Measurements from ENCODE around the gene ZFAND3.

Gene ZFAND3

DNA sequence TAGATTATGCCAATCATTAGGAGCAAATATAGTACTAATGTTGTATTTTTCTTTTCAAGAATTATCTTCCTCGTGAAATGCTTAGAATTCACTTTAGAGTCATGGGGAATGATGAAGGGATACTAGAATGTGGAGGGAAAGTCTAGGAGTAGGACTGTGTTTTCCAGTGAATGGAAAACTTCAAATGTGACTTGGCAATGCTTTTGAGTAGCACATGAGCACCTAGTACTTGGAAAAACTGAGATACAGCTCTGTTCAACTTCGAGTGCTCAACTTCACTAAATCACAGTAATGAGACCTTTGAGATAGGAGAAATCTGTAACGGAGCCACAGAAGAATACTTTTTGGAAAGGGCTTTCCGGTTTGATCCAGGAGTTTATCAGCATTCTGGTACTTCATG is 272.9 kb downstream of the ZFAND3 start:
- Histone ChIP-seq H3K27me3 (ENCODE audit: insufficient read depth, low read length, poor library complexity) (no peaks in the 10 kb centered on the region), H3K79me2 (ENCODE audit: insufficient read depth, low read length) (no peaks in the 10 kb centered on the region), H3K4me3 (ENCODE audit: low read depth in 1 of 2, low read length in 2 of 2) (no peak overlapping the region), H3K4me1 (ENCODE audit: insufficient read depth, low read length) (no peaks in the 10 kb centered on the region), H2AFZ (ENCODE audit: low read depth, low read length) (no peak overlapping the region), H3K27ac (ENCODE audit: low read length) (no peak overlapping the region), H3K36me3 (ENCODE audit: insufficient read depth, low read length) (no peaks in the 10 kb centered on the region), H3K9me3 (ENCODE audit: insufficient read depth, low read length, severe bottlenecking) (no peaks in the 10 kb centered on the region), H3K4me2 (ENCODE audit: insufficient read depth, low read length) (no peak overlapping the region), H4K20me1 (ENCODE audit: insufficient read depth, low read length) (peaks cover 6% of the 10 kb centered on the region; the same call in 1 of the 2 replicates), H3K9ac (ENCODE audit: low read depth, low read length) (no peak overlapping the region)
- no peak for TF ChIP-seq EZH2 (IDR thresholded peaks at IDR 0.05; ENCODE audit: borderline replicate concordance, low read depth, low read length, severe bottlenecking)
- TF ChIP-seq, protein P1, sequence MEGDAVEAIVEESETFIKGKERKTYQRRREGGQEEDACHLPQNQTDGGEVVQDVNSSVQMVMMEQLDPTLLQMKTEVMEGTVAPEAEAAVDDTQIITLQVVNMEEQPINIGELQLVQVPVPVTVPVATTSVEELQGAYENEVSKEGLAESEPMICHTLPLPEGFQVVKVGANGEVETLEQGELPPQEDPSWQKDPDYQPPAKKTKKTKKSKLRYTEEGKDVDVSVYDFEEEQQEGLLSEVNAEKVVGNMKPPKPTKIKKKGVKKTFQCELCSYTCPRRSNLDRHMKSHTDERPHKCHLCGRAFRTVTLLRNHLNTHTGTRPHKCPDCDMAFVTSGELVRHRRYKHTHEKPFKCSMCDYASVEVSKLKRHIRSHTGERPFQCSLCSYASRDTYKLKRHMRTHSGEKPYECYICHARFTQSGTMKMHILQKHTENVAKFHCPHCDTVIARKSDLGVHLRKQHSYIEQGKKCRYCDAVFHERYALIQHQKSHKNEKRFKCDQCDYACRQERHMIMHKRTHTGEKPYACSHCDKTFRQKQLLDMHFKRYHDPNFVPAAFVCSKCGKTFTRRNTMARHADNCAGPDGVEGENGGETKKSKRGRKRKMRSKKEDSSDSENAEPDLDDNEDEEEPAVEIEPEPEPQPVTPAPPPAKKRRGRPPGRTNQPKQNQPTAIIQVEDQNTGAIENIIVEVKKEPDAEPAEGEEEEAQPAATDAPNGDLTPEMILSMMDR (IDR thresholded peaks at IDR 0.05; ENCODE audit: borderline replicate concordance, extremely low read depth, low read length, poor library complexity, severe bottlenecking), result no peak
- ATAC-seq (ENCODE audit: insufficient read depth, low read depth) (no peak), DNase-seq (no peak)

DNA sequence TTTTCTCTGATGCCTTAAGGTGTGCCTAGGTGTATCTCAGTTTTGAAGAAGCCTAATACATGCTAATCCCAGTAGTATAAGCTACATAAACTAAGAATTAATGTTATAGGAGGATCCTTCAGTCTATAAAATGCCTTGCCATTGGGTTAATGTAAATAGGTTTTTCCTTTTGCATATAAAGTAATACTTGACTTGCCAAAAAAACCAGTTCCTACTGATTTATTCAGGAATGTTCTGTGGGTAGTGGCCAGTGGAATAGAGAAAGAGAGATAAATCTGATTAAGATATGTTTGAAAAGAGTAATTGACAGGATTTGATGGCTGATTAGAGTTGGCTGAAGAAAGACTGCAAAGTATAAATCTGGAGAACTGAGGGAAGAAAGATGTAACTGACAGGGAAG is 273.4 kb downstream of the ZFAND3 start:
- ATAC-seq (ENCODE audit: insufficient read depth, low read depth) (no peak), DNase-seq (no peak)
- Histone ChIP-seq H3K9me3 (ENCODE audit: insufficient read depth, low read length, severe bottlenecking) (no peaks in the 10 kb centered on the region), H3K36me3 (ENCODE audit: insufficient read depth, low read length) (no peaks in the 10 kb centered on the region), H3K27ac (ENCODE audit: low read length) (no peak overlapping the region), H3K4me2 (ENCODE audit: insufficient read depth, low read length) (no peak overlapping the region), H2AFZ (ENCODE audit: low read depth, low read length) (no peak overlapping the region), H3K4me1 (ENCODE audit: insufficient read depth, low read length) (no peaks in the 10 kb centered on the region), H3K9ac (ENCODE audit: low read depth, low read length) (no peak overlapping the region), H3K27me3 (ENCODE audit: insufficient read depth, low read length, poor library complexity) (no peaks in the 10 kb centered on the region), H4K20me1 (ENCODE audit: insufficient read depth, low read length) (peaks cover 6% of the 10 kb centered on the region; the same call in 1 of the 2 replicates), H3K4me3 (ENCODE audit: low read depth in 1 of 2, low read length in 2 of 2) (no peak overlapping the region), H3K79me2 (ENCODE audit: insufficient read depth, low read length) (no peaks in the 10 kb centered on the region)
- TF ChIP-seq EZH2 (IDR thresholded peaks at IDR 0.05; ENCODE audit: borderline replicate concordance, low read depth, low read length, severe bottlenecking), result no peak
- TF ChIP-seq, protein P1 (IDR thresholded peaks at IDR 0.05; ENCODE audit: borderline replicate concordance, extremely low read depth, low read length, poor library complexity, severe bottlenecking), result no peak

GRCh38 chr6:38095054-38095453 is 275.5 kb downstream of the ZFAND3 start:
- Histone ChIP-seq H3K4me2 (ENCODE audit: insufficient read depth, low read length) (no peak overlapping the region), H3K4me3 (ENCODE audit: low read depth in 1 of 2, low read length in 2 of 2) (no peak overlapping the region), H3K9me3 (ENCODE audit: insufficient read depth, low read length, severe bottlenecking) (no peaks in the 10 kb centered on the region), H3K79me2 (ENCODE audit: insufficient read depth, low read length) (no peaks in the 10 kb centered on the region), H3K4me1 (ENCODE audit: insufficient read depth, low read length) (no peaks in the 10 kb centered on the region), H4K20me1 (ENCODE audit: insufficient read depth, low read length) (peaks cover 6% of the 10 kb centered on the region; the same call in 1 of the 2 replicates), H3K9ac (ENCODE audit: low read depth, low read length) (no peak overlapping the region), H3K27me3 (ENCODE audit: insufficient read depth, low read length, poor library complexity) (no peaks in the 10 kb centered on the region), H3K27ac (ENCODE audit: low read length) (no peak overlapping the region), H3K36me3 (ENCODE audit: insufficient read depth, low read length) (no peaks in the 10 kb centered on the region), H2AFZ (ENCODE audit: low read depth, low read length) (no peak overlapping the region)
- ATAC-seq (ENCODE audit: insufficient read depth, low read depth) (no peak), DNase-seq (no peak)
- TF ChIP-seq EZH2 (IDR thresholded peaks at IDR 0.05; ENCODE audit: borderline replicate concordance, low read depth, low read length, severe bottlenecking), result no peak
- TF ChIP-seq, protein P1 (IDR thresholded peaks at IDR 0.05; ENCODE audit: borderline replicate concordance, extremely low read depth, low read length, poor library complexity, severe bottlenecking), result no peak

DNA sequence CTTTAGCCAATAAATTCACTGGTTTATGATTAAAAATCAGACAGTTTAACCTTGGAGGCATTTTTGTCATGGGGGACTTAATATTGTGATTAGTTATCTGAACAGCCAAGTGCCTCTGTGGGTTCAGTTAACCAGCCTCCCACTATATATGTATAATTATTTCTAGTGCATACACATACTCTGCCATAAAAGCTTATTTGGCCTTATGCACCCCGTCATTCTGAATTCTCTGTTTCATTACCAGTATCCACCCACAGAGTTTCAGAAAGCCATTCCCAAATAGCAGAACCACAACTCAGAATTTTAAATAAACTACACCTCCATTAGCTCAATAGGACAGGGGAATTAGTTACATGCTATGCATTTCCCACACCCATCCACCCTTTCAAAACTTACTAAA is 279.7 kb downstream of the ZFAND3 start:
- no peaks in the 10 kb centered on the region for H3K9me3 ChIP-seq (ENCODE audit: insufficient read depth, low read length, severe bottlenecking)
- TF ChIP-seq, protein P1 (IDR thresholded peaks at IDR 0.05; ENCODE audit: borderline replicate concordance, extremely low read depth, low read length, poor library complexity, severe bottlenecking), result no peak
- TF ChIP-seq EZH2 (IDR thresholded peaks at IDR 0.05; ENCODE audit: borderline replicate concordance, low read depth, low read length, severe bottlenecking), result no peak
- no peaks in the 10 kb centered on the region for H3K36me3 ChIP-seq (ENCODE audit: insufficient read depth, low read length)
- no peak overlapping the region for H3K9ac ChIP-seq (ENCODE audit: low read depth, low read length)
- no peaks in the 10 kb centered on the region for H3K79me2 ChIP-seq (ENCODE audit: insufficient read depth, low read length)
- H3K27ac ChIP-seq (ENCODE audit: low read length), result no peak overlapping the region
- DNase-seq, result no peak
- H3K4me3 ChIP-seq (ENCODE audit: low read depth in 1 of 2, low read length in 2 of 2), result no peak overlapping the region
- no peak overlapping the region for H3K4me2 ChIP-seq (ENCODE audit: insufficient read depth, low read length)
- no peak overlapping the region for H2AFZ ChIP-seq (ENCODE audit: low read depth, low read length)
- no peaks in the 10 kb centered on the region for H3K4me1 ChIP-seq (ENCODE audit: insufficient read depth, low read length)
- no peak for ATAC-seq (ENCODE audit: insufficient read depth, low read depth)
- H3K27me3 ChIP-seq (ENCODE audit: insufficient read depth, low read length, poor library complexity), result no peaks in the 10 kb centered on the region
- peaks cover 2% of the 10 kb centered on the region; the same call in 1 of the 2 replicates for H4K20me1 ChIP-seq (ENCODE audit: insufficient read depth, low read length)
